Lower leg skin (tissue), 4 donors: ENCODE results near the gene LRRC37A3. TPM values are rescaled to one million over a fixed set of nuclear protein-coding genes. Genes with fewer than 3 reads are reported as not detected.
"Not testable (repeated sequence)": the region's sequence is repeated elsewhere in the genome, so short reads cannot be mapped to it uniquely, and the experiment has no call there.

Experiments
- DNase-seq, 2 donors: peaks; one replicate each; pipeline ENCODE4 v3.0.0-alpha.2; 2019; ENCODE audit warnings: low spot score in 2 of 2
- H3K4me3 ChIP-seq: fragments of 200-600 bp; sonication (generic); 2 replicates; pipeline ENCODE4 v1.5.1; 2017; ENCODE audit warnings: mild to moderate bottlenecking, low read depth; ENCODE audit not compliant: poor library complexity, severe bottlenecking
- POLR2A ChIP-seq, 2 donors: fragments of 450-650 bp; IDR thresholded peaks; one replicate each; pipeline ENCODE4 v1.6.1; 2016 to 2017; ENCODE audit warnings: antibody characterized with exemption in 2 of 2, mild to moderate bottlenecking in 1 of 2, moderate library complexity in 1 of 2
- WGBS, 2 donors: methylation state at CpG; one replicate each; pipeline ENCODE4 v1.1.5; 2018; 5-methylcytosine and 5-hydroxymethylcytosine counted together
- intact Hi-C: fragments of 100-400 bp; cut with DNase I; formaldehyde crosslinking; loops from one replicate; pipeline ENCODE4 v1.15.0; 2023; ENCODE audit warnings: low total_unique reads
- total RNA-seq, 4 donors: library from RNA; depleted of rRNA; stranded (reverse); fragments of >200 nt; gene quantifications; one replicate each; pipeline ENCODE4 v1.1.0, GENCODE V29; 2016

The LRRC37A3 gene
- total RNA-seq, 4 donors from 2014 or later: 2.7 to 8.2 (median 5.6) TPM

DNA sequence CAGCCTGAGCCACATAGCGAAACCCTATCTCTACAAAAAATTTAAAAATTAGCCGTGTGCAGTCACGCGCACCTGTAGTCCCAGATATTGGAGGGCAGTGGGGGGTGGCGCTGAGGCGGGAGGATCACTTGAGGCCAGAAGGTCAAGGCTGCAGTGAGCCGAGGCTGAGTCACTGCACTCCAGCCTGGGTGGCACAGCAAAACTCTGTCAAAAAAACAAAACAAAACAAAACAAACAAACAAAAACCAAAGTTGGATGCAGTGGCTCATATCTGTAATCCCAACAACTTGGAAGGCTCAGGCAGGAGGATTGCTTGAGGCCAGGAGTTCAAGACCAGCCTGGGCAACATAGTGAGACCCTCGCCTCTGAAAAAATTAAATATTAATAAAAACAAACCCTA is 75.4 kb downstream of the LRRC37A3 start:
- H3K4me3 ChIP-seq, intact Hi-C loops, DNase-seq: not testable (repeated sequence)
- WGBS, 2 donors: 86% methylated on average over 8 of the region's 8 CpGs

DNA sequence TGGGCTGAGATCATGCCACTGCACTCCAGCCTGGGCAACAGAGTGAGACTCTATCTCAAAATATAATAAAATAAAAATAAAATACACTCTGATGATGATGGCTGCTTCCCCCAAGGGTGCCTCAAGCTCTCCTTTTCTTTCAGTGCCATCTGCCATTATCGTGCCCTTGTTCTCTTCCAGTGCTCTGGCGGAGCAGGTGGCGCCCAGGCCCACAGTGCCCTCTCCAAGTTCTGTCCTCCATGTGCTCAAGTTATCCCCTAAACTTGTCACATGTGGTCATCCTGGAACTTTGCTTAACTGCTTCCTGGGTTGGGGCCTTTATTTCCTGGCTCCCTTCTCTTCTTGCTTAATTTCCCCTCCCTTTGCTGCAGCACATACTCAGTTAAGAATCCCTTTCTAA is 76.4 kb downstream of the LRRC37A3 start:
- WGBS, 2 donors: 95 to 97% methylated on average over 3 of the region's 3 CpGs
- DNase-seq, H3K4me3 ChIP-seq, intact Hi-C loops: not testable (repeated sequence)

DNA sequence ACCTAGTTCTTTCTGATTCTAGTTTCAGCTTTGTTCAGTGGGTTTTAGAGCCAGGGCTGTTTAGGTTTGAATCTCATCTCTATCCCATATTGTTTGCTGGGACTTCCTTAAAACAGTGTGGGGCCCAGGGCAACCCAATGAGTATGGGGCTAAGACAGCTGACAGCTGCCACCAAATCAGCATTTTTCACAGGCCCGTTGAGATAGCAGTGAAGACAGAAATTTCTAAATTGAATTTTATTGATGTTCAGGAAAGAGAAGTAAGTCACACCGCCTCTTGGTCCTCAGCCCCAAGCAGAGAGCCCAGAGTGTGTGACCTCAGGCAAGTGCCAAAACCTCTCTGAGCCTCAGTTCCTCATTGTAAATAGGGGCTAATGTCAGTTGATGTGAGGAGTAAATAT is 78.3 kb downstream of the LRRC37A3 start:
- 67 to 80% methylated on average over 2 of the region's 2 CpGs for WGBS, 2 donors
- intact Hi-C loops, DNase-seq, H3K4me3 ChIP-seq: not testable (repeated sequence)

DNA sequence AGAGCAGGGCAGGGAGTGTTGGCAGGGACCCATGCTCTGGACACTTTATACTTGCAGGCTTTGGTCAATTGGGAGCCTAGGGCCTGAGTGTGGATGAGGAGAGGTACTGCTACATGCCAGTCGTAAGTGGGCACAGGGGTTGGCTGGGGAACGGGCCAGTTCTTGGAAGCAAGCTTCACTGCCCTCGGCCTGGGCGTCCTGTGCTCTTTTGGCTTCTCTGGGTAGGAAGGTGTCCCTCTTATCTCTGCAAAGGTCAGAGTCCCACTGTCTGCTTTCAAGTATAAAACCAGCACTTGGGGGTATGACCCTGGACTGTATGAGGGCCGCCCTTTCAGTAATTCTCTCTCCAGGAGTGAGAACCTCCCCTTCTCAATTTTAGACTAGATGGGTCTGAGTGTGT is 80.8 kb downstream of the LRRC37A3 start:
- DNase-seq, intact Hi-C loops, H3K4me3 ChIP-seq: not testable (repeated sequence)
- 94 to 97% methylated on average over 5 of the region's 5 CpGs for WGBS, 2 donors

DNA sequence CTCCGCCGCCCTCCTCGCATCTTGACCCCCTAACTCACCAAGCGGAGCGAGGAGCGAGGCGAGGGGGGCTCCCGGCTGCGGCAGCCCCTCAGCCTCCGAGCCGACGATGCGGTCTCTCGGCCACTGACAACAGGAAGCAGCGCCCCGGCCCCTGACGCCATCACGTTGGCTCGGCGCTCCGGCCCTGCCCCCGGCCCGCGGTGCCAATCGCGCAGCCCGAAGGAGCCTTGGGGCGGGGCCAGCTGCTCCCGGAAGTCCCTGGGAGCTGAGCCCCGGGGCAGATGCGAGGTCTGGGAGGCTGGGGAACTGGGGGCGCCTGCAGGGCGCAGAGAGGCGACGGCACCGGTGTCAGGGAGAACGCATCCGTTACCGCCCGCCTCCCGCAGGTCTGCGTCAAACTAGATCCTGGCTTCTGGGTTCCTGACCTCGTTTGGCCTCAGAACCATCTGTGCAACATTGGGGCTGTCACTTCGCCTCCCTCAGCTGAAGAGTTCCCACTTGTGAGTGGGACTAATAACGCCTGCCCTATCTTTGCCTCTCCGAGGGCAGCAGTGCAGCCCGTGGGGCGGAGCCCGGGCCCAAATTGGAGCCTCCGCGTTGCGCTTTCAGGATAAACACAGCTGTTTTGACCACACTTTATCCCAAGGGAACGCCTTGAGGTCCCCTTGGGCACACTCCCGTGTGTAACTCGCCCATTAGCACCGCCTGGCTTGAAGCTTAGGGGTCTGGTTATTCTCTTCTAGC is 82.1 kb downstream of the LRRC37A3 start:
- peak overlapping the region; percentile 56 for H3K4me3 ChIP-seq
- 0 to 1% methylated on average over 20 to 21 of the region's 56 CpGs for WGBS, 2 donors
- peak; percentile 78 to 97 for DNase-seq
- intact Hi-C loops: not testable (repeated sequence)
- TF ChIP-seq POLR2A (IDR thresholded peaks at IDR 0.05): peak in 1 of 2 donors; percentile 83

DNA sequence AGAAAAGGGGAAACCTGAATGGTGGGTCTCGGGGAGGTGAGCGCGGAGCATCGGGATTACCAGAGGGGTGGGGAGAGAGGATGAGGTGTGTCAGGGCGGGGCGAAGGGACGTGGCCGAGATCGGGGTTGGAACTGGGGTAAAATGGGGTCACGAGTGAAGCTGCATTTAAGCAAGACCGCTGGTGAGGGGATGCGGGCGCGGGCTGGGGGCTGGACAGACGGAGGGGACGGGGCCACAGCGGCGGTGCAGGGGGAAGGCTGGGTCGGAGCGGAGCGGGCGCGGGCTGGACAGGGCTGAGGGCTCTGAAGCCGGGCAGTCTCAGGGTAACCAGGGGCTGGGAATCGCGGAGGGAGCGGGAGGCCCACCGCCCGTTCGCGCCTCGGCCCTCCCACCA is 82.7 kb downstream of the LRRC37A3 start:
- intact Hi-C loops: not testable (repeated sequence)
- DNase-seq: peak in 1 of 2 donors; percentile 89
- 0 to 1% methylated on average over 31 of the region's 32 CpGs for WGBS, 2 donors
- peak overlapping the region; percentile 56 for H3K4me3 ChIP-seq

DNA sequence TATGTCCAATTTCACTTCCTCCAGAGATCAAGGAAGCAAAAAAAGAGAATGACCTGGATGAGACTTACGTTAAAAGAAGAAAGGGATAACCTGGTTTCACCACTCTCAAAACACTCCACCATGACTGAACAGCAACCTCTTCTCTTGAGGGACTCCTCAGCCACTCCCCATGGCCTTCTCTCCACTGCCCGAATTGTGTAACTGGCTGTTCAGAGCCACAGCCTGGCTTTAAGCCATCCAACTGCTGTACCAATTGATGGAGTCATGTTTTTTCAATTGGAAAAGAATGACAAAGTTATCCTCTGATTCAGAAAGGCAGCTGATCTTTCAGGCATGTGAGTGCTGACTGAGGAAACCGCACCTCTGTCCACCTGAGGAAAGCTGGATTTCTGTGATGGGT is 85.2 kb downstream of the LRRC37A3 start:
- H3K4me3 ChIP-seq, intact Hi-C loops: not testable (repeated sequence)
- DNase-seq: peak; percentile 84 to 93
- 30 to 53% methylated on average over 3 of the region's 3 CpGs for WGBS, 2 donors

DNA sequence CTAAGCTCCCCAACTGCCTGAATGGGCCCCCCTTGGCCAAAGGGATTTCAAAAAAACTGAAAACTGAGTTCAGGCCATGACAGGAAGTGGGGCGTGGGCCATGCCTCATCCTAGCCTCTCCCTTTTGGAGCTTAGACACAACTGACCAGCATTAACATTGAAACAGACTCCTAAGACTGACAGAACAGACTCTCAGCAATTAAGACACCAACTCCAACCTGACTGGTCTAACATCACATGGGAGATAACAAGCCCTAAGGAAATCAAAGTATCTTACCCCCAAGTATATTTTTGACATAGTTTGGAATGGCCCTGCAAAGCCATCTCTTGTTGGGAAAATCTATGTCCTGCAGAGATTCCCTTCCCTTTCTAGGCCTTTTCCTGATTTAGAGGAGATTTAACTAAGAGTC is 88.6 kb downstream of the LRRC37A3 start:
- intact Hi-C loops: not testable (repeated sequence)
- 65 to 67% methylated on average over 1 of the region's 1 CpG for WGBS, 2 donors

DNA sequence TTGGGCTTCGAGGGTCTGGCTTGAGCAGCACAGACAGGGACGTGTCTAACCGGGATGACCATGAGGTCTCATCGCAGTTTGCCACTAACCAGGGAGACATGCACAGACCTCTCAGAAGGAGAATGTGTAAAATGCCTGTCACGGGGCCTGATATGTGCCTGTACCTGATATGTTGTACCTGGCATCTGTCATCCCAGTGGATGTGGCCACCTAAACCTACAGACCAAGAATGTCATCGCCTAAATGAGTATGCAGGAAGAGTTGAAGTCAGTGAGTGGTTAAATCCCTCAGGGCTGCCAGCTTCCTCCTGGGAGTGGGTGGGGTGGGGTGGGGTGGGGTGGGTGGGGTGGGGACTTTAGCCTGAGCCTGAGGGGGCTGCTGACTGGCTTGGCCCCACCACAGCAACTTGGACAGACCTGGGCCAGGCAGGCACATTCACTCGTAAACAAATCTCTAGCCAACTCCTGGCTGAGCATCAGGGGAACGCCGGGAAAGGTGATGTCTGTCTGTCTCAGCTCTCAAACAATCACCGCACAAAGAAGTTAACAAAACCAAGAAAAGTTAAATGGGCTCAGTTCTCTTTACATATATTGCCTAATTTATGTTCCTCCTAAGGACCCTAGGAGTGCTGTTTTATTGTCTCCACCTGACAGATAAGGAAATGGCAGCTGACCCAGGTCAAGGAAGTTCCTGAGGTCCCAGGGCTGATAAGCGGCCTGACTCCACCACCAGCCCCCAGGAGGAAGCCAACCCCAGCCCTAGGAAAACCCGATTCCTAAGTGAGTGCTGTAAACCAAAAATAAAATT is 89.3 kb downstream of the LRRC37A3 start:
- intact Hi-C loops, DNase-seq, H3K4me3 ChIP-seq: not testable (repeated sequence)
- WGBS, 2 donors: 44 to 47% methylated on average over 11 to 12 of the region's 12 CpGs

More for the DNA sequence above, 88.6 kb downstream of the LRRC37A3 start:
- not testable (repeated sequence) for DNase-seq, H3K4me3 ChIP-seq

DNA sequence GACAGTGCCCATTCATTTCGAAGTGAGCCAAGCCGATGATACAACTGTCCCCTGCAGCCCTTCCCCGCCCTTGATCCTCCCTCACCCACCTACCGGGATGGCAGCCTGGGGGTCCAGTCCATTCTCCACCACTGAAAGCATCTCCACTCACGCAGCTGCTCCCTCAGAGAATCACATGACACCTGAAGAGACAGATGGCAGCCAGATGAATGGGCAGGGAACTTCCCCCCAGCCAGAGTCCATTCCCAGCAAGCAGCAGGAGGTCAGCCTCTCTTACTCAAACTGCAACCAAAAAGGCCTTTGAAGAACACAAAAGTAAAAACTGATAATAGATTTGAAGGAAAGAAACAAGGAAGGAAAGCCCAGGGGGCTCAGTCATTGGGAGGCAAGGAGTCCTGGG is 90.2 kb downstream of the LRRC37A3 start:
- intact Hi-C loops, DNase-seq, H3K4me3 ChIP-seq: not testable (repeated sequence)
- WGBS, 2 donors: 79 to 81% methylated on average over 5 of the region's 5 CpGs

DNA sequence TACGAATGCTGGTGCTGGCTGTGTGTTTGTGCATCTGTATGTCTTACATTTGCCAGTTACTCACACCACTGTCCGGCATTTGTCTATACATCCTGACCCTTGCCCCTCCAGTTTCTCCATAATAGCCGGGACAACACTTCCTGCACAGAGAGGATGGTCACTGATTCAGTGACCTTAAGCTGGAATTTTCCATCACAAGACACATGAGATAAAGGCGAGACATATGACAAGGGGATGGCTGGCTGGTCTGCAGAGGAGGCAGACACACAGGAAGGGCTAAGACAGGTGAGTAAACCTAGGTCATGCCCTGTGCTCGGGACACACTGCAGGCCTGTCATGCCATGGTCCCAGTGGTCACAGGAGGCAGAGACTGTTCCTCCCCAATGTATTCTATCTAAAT is 100.4 kb downstream of the LRRC37A3 start:
- H3K4me3 ChIP-seq, intact Hi-C loops, DNase-seq: not testable (repeated sequence)
- 89 to 91% methylated on average over 5 of the region's 5 CpGs for WGBS, 2 donors

DNA sequence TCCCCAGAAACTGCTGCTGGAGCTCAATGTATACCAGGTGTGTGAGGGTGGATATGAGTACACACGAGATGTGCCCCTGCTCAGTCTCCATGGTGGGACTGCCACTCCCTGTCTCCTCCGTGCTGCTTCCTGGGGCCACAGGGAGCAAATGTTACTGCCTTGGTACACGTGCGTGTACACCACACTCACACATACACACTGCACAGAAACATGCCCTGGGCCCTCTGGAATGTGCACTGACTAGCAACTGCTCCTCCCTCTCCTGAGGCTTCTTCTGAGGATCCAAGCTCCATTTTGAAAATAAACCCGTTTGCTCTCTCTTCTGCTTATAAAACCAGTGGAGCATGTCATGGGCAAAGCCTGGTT is 103.5 kb downstream of the LRRC37A3 start:
- DNase-seq, intact Hi-C loops, H3K4me3 ChIP-seq: not testable (repeated sequence)
- WGBS, 2 donors: 57 to 75% methylated on average over 5 of the region's 5 CpGs

DNA sequence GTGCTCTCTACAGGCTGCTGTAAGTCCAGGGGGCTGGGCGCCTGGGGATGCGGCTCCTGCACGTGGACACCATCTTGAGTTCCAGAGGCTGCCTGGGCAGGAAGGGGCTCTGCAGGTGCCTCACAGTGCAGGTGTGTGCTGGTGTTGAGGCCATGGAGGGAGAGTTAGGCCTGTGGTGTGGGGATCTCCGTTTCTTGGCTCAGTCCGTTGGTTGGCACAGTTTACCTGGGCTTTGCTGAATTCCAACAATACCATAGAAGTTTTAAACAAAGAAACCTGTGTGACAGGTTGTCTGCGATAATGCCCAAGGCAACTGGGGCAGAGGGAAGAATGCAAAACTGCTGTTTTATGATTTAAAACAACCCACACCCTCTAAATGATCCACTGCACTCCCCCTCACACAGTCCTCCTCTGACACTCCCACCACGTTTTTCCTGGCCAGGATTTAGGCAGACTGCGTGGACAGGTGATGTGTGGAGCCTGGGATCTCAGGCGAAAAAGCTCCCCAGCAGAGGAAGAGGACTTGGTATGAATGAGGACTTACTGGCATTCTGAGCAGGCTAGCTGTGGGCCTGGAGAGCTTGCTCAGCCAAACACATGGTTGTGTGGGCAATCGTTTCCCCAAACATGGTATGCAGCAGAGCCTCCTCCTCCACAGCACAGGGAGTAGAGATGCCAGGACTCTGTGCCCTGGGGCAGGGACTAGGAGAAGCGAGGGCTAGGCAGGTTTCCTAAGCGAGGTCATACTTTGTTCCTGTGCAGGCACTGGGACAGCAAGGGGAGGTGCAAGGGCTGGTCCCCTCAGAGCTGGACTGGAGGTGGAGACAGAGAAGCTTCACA is 104.1 kb downstream of the LRRC37A3 start:
- WGBS, 2 donors: 54 to 61% methylated on average over 9 to 12 of the region's 12 CpGs
- H3K4me3 ChIP-seq, DNase-seq, intact Hi-C loops: not testable (repeated sequence)

DNA sequence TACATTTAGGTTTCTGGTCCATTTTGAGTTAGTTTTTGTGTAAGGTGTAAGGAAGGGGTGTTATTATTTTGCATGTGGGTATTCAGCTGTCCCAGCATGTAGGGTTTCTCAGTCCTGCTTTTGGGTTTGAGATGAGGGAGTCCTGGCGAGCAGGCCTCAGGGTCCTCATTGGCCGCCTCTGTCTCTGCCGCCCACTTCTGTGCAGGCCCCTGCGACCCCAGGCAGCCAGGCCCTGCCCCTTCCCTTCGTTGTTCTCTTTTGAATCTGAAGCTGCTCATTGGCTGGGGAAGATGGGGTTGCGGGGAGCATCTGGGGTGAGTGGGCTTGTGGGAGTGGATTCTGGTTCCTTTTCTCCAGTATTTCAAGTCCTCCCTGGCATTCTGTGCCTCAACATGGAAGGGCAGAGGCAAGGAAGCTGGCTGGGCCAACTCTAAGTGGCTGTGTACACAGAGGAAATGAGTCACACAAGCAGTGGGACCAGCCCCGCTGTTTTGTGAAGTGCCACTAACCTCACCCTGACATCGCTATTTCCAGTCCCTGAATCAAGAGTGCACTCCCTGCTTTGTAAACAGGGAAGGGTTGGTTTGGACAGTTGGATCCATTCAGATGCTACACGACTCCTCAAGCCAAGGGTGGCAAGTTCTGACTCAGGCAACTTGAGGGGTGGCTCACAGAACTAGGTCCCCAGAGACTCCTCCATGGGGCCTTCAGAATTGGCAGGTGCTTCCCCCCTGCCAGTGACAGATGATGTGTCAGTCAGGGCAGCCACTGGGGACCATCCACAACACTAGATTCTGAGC is 110.9 kb downstream of the LRRC37A3 start:
- DNase-seq: peak; percentile 72 to 91
- H3K4me3 ChIP-seq, intact Hi-C loops: not testable (repeated sequence)
- 39 to 43% methylated on average over 6 to 7 of the region's 9 CpGs for WGBS, 2 donors
